Activated CD4-positive, alpha-beta T cell treated with anti-CD3 and anti-CD28 coated beads, Interleukin-2, amount 50 U/mL, for 4 hours (primary cell): ENCODE results near the gene FES.
A peak's percentile ranks its signal among the peaks of the same experiment; 100 is the strongest.

Experiments used
- DNase-seq, 2 experiments: peaks; one replicate each; pipeline ENCODE4 v3.0.0-alpha.2; 2020

The FES gene

DNA sequence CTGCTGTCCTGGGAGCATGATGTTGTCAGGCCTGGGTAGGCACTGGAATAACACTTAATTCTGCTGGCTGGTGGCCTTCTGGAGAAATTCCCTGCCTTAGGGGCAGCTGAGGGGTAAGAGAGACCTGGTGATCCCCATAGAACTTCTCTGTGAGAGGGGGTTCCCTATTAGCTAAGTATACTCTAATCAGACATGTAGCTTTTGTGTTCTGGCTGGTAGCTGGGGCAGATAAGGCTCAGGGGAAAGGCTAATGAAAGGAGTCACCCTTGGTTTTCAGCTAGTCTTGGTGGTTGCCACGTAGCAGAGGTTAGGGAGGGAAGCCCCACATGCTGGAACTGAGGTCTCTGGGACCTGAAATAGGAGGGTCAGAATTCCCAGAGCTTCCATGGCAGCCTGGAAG is 49.0 kb downstream of the FES start:
- no peak for DNase-seq

DNA sequence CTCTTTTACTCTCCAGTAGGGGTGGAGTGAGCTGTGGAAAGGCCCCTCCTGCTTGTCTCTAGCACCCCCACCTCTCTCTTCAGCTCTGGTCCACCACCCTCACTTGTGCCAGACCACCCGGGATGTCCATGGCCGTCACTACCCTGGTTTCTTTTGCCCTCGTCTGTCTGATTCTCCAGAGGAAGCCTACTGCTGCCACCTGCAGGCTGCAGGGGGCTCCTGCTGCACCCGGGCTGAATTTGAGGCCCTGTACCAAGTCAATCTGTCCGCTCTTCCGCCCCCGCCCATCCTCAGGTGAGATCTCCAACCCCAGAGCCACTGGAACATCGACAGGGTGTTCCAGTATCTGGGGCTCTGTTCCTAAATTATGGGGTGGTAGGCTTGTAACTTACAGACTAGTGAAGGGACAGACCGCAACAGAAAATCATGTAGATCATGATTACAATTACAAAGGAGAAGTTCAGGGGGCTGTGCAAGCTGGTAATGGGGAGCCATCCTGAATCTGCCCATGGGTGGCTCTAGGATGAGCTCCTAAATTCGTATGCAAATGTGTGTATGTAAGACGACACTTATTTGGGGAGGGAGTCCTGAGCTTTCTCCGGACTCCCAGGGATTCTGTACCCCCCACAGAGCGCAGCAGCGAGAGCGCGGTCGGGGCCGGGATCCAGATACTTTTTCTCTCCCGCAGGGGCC is 50.1 kb downstream of the FES start:
- DNase-seq, result peak; percentile 82 to 83

DNA sequence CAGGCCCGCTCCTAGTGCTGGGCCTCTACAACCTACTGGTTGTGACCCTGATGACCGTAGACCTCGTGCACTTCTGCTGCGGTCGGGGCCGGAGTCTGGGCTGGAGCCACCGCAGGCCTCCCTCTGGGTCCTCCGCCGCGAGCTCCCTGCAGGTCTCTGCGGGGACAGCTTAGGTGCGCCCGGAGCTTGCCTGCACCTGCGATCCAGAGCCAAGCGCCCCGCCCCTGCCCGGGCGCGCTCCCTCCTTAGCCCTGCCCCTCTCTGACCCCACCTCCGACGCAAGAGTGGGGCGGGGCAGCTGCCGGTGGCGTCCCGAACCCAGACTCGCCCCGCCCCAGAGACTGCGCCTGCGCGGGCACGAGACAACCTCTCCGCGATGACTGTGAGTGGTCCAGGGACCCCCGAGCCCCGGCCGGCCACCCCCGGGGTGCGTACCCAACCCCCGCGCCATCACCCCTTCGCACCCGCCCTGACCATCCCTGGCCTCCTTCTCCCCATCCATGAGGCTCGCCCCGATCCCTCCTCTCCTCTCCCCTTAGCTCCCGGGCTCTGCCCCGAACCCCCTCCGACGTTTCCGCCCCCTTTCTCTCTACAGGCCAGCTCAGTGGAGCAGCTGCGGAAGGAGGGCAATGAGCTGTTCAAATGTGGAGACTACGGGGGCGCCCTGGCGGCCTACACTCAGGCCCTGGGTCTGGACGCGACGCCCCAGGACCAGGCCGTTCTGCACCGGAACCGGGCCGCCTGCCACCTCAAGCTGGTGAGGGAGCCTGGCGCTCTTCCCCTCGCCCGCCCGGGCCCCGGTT is 50.8 kb downstream of the FES start, which contains the start of gene UNC45A:
TSS of gene UNC45A (plus strand) at position 337 of the 803 bp plus-strand sequence. CDS start at position 377, 40 bp downstream.
- DNase-seq, result peak; percentile 95

DNA sequence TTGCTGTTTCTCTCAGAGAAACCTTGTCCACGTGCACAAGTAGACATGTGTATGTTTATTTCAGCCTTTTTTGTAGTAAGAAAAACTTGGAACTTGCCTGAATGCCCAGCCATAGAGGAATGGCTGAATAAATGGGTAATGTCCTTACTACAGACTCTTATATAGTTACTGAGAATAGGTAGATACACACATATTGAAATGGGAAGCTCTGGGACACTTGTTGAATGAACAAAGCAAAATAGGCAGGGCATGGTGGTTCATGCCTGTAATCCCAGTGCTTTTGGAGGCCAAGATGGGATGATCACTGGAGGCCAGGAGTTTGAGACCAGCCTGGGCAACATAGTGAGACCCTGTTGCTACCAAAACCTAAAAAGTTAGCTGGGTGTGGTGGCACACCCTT is 52.5 kb downstream of the FES start:
- DNase-seq, result no peak

DNA sequence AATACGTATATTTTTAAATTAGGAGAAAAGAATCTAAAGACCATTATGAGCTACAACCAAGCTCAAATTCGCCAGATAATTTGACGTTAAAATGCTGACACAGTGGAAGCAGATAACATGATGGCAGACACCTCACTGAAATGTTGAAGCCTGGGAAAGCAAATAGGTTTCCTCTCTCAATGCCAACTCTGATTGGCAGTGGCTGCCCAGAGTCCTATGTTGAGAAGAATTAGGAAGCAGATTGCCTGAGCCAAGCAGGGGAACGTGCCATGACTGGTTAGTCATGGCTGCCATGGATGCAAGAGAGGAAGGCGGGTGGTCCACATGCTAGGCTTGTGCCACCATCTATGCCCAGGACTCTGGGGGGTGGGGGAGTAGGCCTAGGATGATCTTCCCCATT is 54.0 kb downstream of the FES start:
- DNase-seq, result no peak

DNA sequence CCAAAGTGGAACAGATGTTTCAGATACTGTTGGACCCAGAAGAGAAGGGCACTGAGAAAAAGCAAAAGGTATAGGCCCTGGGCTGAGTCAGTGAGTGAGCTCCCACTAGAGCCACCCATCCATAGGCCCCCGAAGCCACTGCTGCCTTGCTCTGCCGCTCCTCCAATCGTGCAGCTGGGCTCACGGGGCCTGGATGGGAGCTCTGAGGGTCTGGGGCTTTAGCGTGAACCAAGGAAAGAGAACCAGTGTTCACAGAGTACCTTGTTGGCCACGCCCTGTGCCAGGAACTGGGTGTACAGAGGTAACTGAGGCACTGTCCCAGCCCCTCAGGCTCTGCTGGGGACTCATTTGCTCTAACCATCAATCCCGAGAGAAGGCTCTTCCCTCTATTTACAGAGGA is 55.5 kb downstream of the FES start:
- no peak for DNase-seq

DNA sequence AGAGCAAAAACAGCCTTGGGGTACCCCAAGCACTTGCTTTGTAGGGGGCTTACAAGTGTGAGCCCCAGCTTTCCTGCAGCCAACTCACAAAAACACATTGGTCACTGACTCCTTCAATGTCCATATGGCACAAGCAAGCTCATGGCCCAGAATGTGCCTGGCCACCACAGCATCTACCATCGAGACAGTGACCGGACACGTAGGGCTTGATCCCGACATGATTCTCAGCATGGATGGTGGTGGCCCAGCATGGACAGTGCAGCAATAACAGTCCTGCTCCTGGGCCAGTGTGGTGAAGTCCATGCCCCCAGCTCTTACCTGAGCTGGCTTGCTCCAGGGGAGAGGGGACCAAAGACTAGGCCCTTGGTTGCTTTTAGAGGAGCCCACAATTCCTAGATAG is 56.7 kb downstream of the FES start:
- DNase-seq, result no peak

DNA sequence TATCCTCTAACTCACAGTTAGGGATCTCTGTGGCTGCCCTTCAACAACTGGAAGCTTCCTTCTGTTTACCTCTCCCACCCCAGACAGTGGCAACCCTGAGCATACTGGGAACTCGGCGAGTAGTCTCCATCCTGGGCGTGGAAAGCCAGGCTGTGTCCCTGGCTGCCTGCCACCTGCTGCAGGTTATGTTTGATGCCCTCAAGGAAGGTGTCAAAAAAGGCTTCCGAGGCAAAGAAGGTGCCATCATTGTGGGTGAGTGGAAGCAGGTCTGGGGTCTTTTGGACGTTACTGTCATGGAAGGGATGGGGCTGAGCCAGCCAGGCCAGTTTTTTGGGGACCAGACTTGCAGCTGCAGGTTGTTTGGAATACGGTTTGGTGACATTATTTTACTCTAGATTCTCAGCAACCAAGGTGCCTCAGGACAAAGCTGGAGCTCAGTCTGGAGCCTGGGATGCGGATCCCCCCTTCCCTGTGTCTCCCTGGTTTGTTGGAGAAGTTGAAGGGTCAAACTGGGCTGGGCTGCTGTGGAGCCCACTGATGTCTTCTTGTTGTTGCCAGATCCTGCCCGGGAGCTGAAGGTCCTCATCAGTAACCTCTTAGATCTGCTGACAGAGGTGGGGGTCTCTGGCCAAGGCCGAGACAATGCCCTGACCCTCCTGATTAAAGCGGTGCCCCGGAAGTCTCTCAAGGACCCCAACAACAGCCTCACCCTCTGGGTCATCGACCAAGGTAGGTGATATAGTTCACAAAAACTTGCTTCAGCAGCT is 58.2 kb downstream of the FES start:
- DNase-seq, result no peak

DNA sequence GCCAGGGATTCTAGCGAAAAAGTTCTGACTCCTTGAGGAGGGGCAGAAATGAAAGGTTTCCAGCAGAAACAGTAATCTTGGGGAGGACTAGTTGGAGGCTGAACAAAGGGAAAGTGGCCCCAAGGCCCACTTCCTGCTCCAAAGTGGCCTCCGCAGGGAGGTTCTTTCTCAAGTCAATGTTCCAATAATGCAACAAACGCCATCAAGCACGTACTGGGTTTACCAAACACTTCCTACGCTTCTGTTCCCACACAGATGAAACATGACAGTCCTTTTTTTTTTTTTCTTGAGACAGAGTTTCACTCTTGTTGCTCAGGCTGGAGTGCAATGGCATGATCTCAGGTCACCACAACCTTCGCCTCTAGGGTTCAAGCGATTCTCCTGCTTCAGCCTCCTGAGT is 60.8 kb downstream of the FES start:
- no peak for DNase-seq
